ENCODE measurements around the gene TMIE.

GRCh38 chr3:46662771-46663551, 38.2 kb upstream of the TMIE start:
- no peak for TF ChIP-seq CTCF (IDR thresholded peaks at IDR 0.05)
- no peak for TF ChIP-seq POLR2A (IDR thresholded peaks at IDR 0.05)
- TF ChIP-seq EP300 (IDR thresholded peaks at IDR 0.05) = peak in 1 of 2 donors; percentile 6

All from tibial nerve (tissue), 4 donors.